ENCODE results near the gene ZNF580.

ZNF580 gene

DNA sequence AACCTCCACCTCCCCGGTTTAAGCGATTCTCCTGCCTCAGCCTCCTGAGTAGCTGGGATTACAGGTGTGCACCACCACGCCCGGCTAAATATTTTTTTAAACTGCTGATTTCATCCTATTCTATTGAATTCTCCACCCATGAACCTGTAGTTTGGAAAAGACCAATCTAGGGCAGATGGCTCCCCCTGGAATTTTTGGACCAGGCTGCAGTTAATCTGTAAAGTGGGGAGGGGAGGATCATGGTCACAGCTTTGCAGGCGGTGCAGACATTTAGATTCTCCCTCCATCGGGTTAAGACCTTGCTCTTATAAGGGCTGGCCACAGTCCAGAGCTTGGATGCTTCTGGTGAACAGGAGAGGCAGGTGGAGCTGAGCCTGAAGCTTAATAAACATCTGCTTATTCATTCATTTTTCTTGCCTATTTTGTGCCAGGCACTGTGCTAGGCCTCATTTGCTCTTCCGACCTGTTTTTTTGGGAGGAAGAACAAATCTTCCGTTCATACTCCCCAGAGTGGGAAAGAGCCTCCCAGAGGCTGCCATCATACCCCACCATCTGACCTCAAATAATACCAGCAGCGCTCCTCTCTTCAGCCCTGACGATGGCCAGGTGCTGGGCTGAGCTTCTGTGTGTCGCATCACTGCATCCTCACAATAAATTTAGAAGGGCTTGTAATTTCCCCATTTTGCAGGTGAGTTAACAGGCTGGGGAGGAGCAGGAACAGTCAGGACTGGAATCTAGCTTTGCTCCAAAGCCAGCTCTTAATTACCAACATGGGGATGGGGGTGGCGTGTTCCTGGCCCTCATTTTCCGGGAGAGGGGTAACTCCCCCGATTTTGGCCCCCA lies 6.3 kb downstream of the ZNF580 start:
- no peak for DNase-seq (ENCODE audit: low read depth in 2 of 2)

GRCh38 chr19:55647732-55648584 lies 7.2 kb downstream of the ZNF580 start, which contains the start of gene CCDC106:
TSS of gene CCDC106 (plus strand) at chr19:55648212. CDS start at chr19:55649047, 835 bp downstream.
- DNase-seq (ENCODE audit: low read depth in 2 of 2), result no peak

DNA sequence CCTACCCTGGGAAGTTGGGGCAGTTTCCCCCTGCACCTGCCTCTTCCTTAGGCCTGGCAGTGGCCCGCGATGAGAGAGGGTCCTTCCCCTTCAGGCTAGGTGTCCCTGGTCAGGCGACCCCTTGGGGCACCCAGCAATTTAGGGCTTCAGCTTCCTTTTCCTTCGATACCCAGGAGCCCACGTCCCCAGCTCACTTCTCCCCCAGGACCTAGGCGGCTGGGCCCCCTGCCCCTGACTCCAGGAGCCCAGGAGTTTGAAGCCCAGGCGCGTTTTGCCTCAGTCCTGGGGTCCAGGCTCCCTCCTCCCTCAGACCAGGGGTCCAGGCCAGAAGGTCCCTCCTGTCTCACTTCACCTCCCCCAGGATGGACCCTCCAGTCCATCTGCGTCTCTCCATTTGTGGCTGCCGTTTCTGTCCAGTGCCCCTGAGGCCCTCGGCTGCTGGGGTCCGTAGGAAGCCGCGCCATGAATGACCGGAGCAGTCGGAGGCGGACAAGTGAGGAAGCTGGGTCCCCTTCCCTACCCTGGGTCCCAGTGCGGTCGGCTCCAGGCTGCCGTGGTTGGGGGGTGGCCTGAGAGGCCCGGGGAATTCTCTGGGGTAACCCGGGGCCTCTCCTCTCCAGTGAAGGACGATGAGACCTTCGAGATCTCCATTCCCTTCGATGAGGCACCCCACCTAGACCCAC lies 7.9 kb downstream of the ZNF580 start:
- no peak for DNase-seq (ENCODE audit: low read depth in 2 of 2)

DNA sequence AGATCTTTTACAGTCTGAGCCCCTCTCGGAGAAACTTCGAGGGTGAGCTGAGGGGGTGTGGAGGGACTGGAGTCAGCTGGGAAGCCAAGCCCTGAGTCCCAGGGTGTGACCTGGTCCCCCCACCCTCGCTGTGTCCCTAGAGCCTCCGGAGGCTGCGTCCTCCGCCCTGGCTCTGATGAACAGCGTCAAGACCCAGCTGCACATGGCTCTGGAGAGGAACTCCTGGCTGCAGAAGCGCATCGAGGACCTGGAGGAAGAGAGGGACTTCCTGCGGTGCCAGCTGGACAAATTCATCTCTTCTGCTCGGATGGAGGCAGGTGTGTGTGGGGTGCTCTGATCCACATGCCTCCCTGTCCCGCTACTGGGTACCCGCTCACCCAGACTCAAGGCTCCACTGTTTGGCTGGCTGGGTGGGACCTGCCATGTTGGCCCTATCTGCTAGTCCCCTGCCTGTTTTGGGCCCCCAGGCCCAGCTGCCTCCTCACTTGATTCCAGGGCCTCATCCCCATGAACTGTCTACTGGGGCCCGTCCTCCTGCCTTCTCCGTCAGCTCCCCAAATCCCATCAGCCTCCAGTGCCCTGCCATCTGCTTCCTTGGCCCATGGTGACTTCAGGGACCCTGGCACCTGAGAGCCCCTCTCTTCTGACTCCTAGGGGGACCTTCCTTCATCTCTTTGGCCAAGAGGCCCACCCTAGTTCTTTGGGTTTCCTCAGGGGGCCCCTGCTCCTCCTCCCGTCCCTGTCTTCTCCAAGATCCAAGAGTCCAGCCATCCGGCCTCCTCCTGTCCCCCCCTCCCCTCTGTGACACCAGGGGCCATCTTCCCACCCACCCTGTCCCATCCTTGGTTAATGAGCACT lies 8.7 kb downstream of the ZNF580 start:
- DNase-seq (ENCODE audit: low read depth in 2 of 2), result no peak

DNA sequence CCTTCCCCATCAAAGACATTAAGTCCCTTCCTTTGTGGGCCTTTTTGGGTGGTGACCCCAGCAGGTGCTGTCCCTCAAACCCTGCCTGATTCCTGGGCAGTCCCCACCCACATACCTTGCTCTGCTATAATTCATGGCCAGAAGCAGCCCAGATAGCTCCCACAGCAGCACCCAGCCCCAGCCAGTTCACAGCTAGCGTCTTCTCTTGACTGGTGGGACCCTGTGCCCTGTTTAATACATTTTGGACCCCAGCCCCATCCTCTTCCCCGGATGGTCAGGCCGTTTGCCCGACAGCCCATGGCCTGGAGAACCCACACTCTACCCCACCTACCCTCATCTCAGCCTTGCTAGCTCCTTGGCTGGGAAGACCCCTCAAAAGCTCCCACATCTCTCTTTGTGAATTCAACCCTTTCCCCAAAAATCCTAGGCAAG lies 9.3 kb downstream of the ZNF580 start:
- DNase-seq (ENCODE audit: low read depth in 2 of 2), result no peak

DNA sequence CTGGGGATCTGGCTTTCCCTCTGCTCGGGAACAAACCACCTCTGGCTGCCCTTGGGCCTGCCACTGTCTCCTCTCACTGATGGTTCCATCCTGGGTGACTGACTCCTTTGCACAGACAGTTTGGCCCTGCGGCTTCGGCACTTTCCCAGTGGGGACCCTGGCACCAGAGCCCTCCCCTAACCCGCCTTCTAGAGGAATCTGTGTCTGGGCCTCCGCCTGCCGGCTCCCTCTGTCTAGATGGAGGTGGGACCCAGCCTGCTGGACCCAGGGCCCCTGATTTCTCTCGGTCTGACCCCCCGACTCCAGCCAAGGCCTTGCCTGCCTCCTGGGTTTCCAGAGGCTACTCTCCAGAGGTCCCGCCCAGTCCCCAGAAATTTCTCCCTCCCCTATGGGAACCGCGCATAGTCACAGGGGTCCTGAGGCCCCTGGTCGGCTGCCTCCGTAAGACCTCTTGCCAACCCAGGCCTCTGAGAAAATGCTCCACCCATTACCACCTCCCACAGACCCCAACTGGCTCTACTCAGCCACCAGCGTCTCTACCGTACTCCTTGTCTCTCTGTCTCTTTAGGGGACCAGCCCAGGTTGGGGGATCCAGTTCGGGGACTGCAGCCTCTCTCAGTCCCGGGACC lies 9.9 kb downstream of the ZNF580 start:
- DNase-seq (ENCODE audit: low read depth in 2 of 2), result no peak

DNA sequence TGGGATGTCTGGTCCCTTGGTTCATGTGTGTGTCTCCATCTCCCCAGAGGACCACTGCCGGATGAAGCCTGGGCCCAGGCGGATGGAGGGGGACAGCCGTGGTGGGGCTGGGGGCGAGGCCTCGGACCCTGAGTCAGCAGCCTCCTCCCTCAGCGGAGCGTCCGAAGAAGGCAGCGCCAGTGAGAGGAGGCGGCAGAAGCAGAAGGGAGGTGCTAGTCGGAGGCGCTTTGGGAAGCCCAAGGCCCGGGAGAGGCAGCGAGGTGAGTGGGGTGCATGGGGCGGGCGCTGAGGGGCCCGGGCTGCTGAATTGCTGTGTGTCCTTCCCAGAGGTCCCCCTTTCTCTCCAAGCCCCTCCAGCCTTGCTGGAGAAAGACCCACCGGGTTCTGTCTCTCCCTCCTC lies 10.4 kb downstream of the ZNF580 start:
- no peak for DNase-seq (ENCODE audit: low read depth in 2 of 2)

DNA sequence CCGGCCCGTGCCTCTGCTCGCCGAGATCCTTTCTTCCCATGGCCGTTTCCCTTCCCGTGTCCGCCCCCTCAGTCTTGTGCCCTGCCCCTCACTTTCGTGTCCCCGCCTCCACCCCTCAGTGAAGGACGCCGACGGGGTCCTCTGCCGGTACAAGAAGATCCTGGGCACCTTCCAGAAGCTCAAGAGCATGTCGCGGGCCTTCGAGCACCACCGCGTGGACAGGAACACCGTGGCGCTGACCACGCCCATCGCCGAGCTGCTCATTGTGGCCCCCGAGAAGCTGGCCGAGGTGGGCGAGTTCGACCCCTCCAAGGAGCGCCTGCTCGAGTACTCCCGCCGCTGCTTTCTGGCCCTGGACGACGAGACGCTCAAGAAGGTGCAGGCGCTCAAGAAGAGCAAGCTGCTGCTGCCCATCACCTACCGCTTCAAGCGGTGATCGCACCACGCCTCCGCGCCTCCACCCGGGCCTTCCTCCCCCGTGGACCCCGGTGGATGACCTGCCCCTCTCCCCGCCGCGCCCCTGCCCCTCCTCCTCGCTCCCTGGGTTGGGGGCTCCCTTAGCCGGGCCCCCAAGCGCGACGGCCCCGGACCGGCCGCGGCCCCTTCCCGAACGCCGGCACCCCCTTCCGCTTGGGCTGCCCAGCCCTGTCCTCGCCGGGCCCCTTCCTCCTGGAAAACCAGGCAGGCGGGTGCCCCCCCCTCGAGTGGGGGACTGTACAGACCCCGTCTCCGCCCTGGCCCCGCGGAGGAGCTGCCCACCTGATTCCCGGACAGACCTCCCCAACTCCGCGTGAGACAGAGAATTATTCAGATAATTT lies 11.7 kb downstream of the ZNF580 start:
- DNase-seq (ENCODE audit: low read depth in 2 of 2), result no peak

GRCh38 chr19:55653651-55654322 lies 13.0 kb downstream of the ZNF580 start:
- peak; percentile 97 to 99 for DNase-seq (ENCODE audit: low read depth in 2 of 2)

- peak; percentile 91 to 94 for DNase-seq (ENCODE audit: low read depth in 2 of 2)
These were observed 13.6 kb downstream of the ZNF580 start for GRCh38 chr19:55654323-55654867.

DNA sequence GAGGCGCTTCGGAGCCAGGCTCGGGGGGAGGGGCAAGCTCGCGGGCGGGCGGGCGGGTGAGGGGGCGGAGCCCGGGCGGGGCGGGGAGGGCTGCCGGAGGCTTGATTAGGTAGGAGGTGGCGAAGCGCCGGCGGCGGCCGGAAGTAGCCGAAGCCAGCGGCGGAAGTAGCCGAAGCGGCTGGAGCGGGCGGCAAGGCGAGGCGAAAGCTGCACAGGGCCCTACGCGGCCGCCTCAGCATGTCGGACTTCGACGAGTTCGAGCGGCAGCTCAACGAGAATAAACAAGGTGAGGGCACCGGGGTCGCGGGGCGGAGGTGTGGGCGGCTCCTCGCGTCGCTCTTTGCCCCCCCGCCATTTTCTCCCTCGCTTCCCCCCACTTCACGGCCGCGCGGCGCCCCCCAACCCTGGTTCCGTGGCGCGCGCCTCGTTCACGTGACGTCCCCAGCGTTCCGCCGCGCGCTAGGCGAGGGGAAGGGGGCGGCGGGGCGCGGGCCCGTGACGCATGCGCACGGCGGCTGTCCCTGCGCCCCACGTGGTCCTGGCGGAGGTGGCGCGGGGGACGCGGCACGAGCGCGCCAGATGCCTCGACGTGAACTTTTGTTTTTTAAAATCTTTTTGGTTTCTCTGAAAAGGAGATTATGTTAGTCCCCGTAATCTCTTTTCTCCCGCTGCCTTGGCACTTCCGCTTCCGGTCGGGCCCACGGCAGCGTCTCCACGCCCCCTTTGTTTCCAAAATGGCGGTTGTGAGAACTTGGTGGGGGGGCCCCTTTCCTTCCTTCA lies 14.3 kb downstream of the ZNF580 start, which contains the start of gene U2AF2:
Gene U2AF2 (plus strand): TSS at position 168 of the 780 bp plus-strand sequence. CDS start 70 bp downstream, at position 238.
- peak; percentile 95 for DNase-seq (ENCODE audit: low read depth in 2 of 2)

- no peak for DNase-seq (ENCODE audit: low read depth in 2 of 2)
These were observed 14.8 kb downstream of the ZNF580 start for GRCh38 chr19:55655648-55656040.

DNA sequence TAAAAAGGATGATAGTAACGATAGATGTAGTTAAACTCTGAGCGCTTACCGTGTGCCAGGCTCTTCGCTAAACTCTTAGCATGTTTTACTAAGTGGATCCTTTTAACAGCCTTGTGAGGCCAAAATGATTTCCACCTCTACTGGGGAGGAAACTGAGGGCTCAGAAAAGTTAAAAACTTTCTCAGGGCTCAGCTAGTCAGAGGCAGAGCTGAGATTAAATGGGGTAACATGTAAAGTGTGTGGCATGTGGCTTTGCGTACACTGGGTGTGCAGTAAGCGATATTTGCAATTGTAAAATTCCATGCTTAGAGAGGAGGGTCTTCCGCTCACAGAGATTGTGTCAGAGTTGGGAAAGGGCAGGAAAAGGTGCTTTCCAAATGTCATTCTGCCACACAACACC lies 15.8 kb downstream of the ZNF580 start:
- DNase-seq (ENCODE audit: low read depth in 2 of 2), result no peak

GRCh38 chr19:55656988-55657747 lies 16.4 kb downstream of the ZNF580 start:
- no peak for DNase-seq (ENCODE audit: low read depth in 2 of 2)

DNA sequence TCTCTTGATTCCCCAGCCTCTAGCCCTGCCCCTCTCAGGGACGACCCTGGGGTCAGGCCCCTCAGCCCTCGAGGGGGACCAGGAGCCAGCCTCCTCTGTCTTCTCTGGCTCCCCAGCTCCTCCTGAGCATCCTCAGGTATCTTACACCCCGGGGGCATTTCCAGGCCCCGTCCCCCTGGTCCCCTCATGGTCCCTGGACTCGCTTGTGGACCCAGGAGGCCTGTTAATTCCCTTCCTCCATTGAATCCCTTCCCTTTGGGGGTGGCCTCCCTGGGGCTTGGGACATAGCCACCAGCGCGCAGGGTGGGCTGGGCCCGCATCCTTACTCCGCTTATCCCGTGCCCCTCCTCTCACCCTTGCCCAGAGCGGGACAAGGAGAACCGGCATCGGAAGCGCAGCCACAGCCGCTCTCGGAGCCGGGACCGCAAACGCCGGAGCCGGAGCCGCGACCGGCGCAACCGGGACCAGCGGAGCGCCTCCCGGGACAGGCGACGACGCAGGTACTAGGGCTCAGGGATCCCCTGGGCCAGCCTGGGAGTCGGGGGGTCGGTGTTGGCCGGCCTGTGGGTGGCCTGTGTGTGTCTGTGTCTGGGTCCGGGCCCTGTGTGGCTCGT lies 18.2 kb downstream of the ZNF580 start:
- no peak for DNase-seq (ENCODE audit: low read depth in 2 of 2)

DNA sequence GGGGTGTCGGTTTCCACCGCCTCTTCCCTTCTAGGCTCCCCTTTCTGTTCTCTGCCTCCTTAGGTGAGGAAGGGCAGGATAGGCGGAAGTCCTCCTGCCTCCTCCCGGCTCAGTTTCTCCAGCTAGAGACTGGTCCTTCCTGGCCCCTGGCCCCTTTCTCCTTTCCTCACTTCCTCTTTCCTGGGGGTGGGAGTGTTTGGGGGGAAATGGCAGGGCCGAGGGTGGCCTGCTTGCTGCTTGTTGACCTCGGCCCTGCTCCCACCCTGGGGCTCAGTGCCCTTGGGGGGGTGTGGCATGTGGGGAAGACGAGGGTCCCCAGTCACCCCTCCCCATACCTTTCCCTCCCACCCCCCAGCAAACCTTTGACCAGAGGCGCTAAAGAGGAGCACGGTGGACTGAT lies 19.0 kb downstream of the ZNF580 start:
- no peak for DNase-seq (ENCODE audit: low read depth in 2 of 2)

GRCh38 chr19:55660404-55660803 lies 19.6 kb downstream of the ZNF580 start:
- no peak for DNase-seq (ENCODE audit: low read depth in 2 of 2)
